Mesenchymal stem cell (in vitro differentiated cells and primary cell): ENCODE data around the gene SYT6.

Experiments used
- DNase-seq: peaks from one replicate; pipeline ENCODE4 v3.0.0-alpha.2; 2013
- H2AFZ ChIP-seq: one replicate; pipeline ENCODE4 v1.6.1; 2013; ENCODE audit warnings: low read depth, mild to moderate bottlenecking, control low read depth, inconsistent platforms, low read length, moderate library complexity
- H2AK5ac ChIP-seq: 2 replicates; pipeline ENCODE4 v1.6.1; 2013; ENCODE audit warnings: low read length, moderate library complexity, mild to moderate bottlenecking, inconsistent platforms; ENCODE audit not compliant: severe bottlenecking
- H2BK120ac ChIP-seq: one replicate; pipeline ENCODE4 v1.6.1; 2013; ENCODE audit warnings: low read depth, mild to moderate bottlenecking, inconsistent platforms, low read length, moderate library complexity
- H2BK12ac ChIP-seq, 2 experiments: one replicate each; pipeline ENCODE4 v1.6.1; 2013; ENCODE audit warnings: inconsistent platforms in 2 of 2, low read length in 2 of 2, mild to moderate bottlenecking in 2 of 2, moderate library complexity in 2 of 2, control low read depth in 1 of 2
- H2BK15ac ChIP-seq: one replicate; pipeline ENCODE4 v1.6.1; 2013; ENCODE audit warnings: mild to moderate bottlenecking, low read depth, inconsistent platforms; ENCODE audit not compliant: poor library complexity, severe bottlenecking
- H2BK5ac ChIP-seq: 2 replicates; pipeline ENCODE4 v1.6.1; 2013; ENCODE audit warnings: low read depth, mild to moderate bottlenecking, low read length, control low read depth, inconsistent platforms; ENCODE audit not compliant: poor library complexity, severe bottlenecking
- H3K14ac ChIP-seq, 2 experiments: one replicate each; pipeline ENCODE4 v1.6.1; 2013; ENCODE audit warnings: inconsistent platforms in 2 of 2, low read length in 2 of 2, control low read depth in 1 of 2, mild to moderate bottlenecking in 1 of 2, moderate library complexity in 1 of 2
- H3K18ac ChIP-seq, 2 experiments: one replicate each; pipeline ENCODE4 v1.6.1; 2013; ENCODE audit warnings: inconsistent platforms in 2 of 2, low read length in 2 of 2, control low read depth in 1 of 2, low read depth in 1 of 2, mild to moderate bottlenecking in 1 of 2
- H3K23ac ChIP-seq, 2 experiments: one replicate each; pipeline ENCODE4 v1.6.1; 2013; ENCODE audit warnings: inconsistent platforms in 2 of 2, low read length in 2 of 2, mild to moderate bottlenecking in 2 of 2, moderate library complexity in 2 of 2, control low read depth in 1 of 2
- H3K27ac ChIP-seq: 2 replicates; pipeline ENCODE4 v1.5.1; 2013; ENCODE audit warnings: mild to moderate bottlenecking, moderate library complexity, low read length, control low read depth, inconsistent platforms; ENCODE audit not compliant: poor library complexity, severe bottlenecking
- H3K27me3 ChIP-seq, 2 experiments: 2 replicates each; pipeline versions ENCODE4 v1.6.1 to v1.7.0; 2013; ENCODE audit warnings: low read length in 2 of 2, mild to moderate bottlenecking in 2 of 2, moderate library complexity in 2 of 2, control low read depth in 1 of 2, inconsistent platforms in 1 of 2; ENCODE audit not compliant: control insufficient read depth in 1 of 2, insufficient read depth in 1 of 2
- H3K36me3 ChIP-seq, 2 experiments: 2 replicates each; pipeline versions ENCODE4 v1.6.1 to v1.7.0; 2013; ENCODE audit warnings: low read length in 2 of 2, control low read depth in 1 of 2, inconsistent platforms in 1 of 2, low read depth in 1 of 2, mild to moderate bottlenecking in 1 of 2; ENCODE audit not compliant: insufficient read depth in 2 of 2, control insufficient read depth in 1 of 2
- H3K4ac ChIP-seq, 2 experiments: one replicate each; pipeline ENCODE4 v1.6.1; 2013; ENCODE audit warnings: inconsistent platforms in 2 of 2, low read length in 2 of 2, mild to moderate bottlenecking in 2 of 2, moderate library complexity in 2 of 2, control low read depth in 1 of 2, low read depth in 1 of 2
- H3K4me1 ChIP-seq: 2 replicates; pipeline ENCODE4 v1.6.1; 2013; ENCODE audit warnings: low read depth, low read length, control low read depth; ENCODE audit not compliant: control insufficient read depth, insufficient read depth
- H3K4me2 ChIP-seq: 2 replicates; pipeline ENCODE4 v1.6.1; 2013; ENCODE audit warnings: low read length, mild to moderate bottlenecking, inconsistent platforms; ENCODE audit not compliant: poor library complexity, severe bottlenecking
- H3K4me3 ChIP-seq, 2 experiments: 2 replicates each; pipeline versions ENCODE4 v1.5.1 to v1.7.0; 2013; ENCODE audit warnings: low read length in 2 of 2, mild to moderate bottlenecking in 2 of 2, control low read depth in 1 of 2, low read depth in 1 of 2; ENCODE audit not compliant: insufficient read depth in 1 of 2
- H3K79me1 ChIP-seq: replicated peaks from 2 replicates; pipeline ENCODE4 v1.6.1; 2013; ENCODE audit warnings: mild to moderate bottlenecking, control low read depth, low read length, inconsistent platforms; ENCODE audit not compliant: poor library complexity, severe bottlenecking
- H3K9ac ChIP-seq: 2 replicates; pipeline ENCODE4 v1.7.0; 2013; ENCODE audit warnings: mild to moderate bottlenecking, low read length, moderate library complexity
- H3K9me3 ChIP-seq: 2 replicates; pipeline ENCODE4 v1.7.0; 2013; ENCODE audit warnings: mild to moderate bottlenecking, low read length; ENCODE audit not compliant: control insufficient read depth
- H4K8ac ChIP-seq: one replicate; pipeline ENCODE4 v1.6.1; 2013; ENCODE audit warnings: inconsistent platforms, mild to moderate bottlenecking, low read length, moderate library complexity
- H4K91ac ChIP-seq: one replicate; pipeline ENCODE4 v1.6.1; 2013; ENCODE audit warnings: mild to moderate bottlenecking, low read length, inconsistent platforms
- WGBS: methylation state at CpG from one replicate; pipeline ENCODE4 v1.1.7; 2013; ENCODE audit warnings: mixed read lengths; 5-methylcytosine and 5-hydroxymethylcytosine counted together

Gene SYT6

DNA sequence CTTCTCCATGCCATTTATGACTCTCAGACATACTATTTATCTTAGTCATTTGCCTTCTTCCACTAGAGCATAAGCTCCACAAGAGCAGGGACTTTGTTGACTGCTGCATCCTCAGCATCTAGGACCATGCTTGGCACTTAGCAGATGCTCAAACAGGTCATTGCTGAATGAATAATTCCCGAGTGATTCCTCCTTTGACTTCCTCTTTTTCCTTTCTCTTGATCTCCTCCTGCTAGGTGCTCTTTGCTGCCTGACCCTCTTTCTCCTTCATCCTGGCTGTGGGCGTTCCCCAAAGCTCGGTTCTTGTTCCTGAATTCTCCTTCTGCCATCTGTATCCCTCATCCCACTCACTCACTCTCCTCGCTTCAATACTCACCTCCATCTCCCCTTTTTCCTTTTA, 23.5 kb downstream of the SYT6 start:
- no peak for DNase-seq
- 94% methylated on average over 3 of the region's 4 CpGs for WGBS

DNA sequence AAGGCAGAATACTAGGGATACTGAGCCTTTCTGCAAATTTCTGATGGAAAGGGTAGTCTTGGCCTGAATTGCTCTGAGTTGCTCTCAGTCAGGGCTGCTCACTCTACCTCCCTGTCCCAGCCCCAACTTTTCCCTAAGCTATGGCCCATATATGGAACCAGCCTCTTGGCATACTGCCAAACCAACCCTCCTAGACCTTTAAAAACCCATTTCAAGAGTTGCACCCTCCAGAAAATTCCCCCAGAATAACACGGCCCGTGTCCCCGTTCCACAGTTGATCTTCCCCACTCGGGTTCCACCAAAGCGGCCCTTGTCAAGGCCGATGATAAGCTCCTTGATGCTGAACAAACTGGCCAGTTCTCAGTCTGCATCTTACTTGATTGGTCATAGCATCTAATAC, 25.4 kb downstream of the SYT6 start:
- WGBS = 92% methylated on average over 6 of the region's 6 CpGs
- H2BK12ac ChIP-seq = no peak overlapping the region
- H4K91ac ChIP-seq = no peak overlapping the region
- no peak overlapping the region for H2BK120ac ChIP-seq
- no peaks in the 10 kb centered on the region for H3K9me3 ChIP-seq
- no peak overlapping the region for H3K14ac ChIP-seq
- DNase-seq = no peak
- H3K4ac ChIP-seq = no peak overlapping the region
- H3K27me3 ChIP-seq = peaks cover 14 to 19% of the 10 kb centered on the region in 2 experiments
- no peak overlapping the region for H4K8ac ChIP-seq
- H3K4me3 ChIP-seq = no peak overlapping the region
- no peaks in the 10 kb centered on the region for H3K36me3 ChIP-seq
- H2BK15ac ChIP-seq = no peak overlapping the region
- no peak overlapping the region for H2AFZ ChIP-seq
- H3K9ac ChIP-seq = no peak overlapping the region
- no peak overlapping the region for H3K27ac ChIP-seq
- H2BK5ac ChIP-seq = no peak overlapping the region
- no peak overlapping the region for H2AK5ac ChIP-seq
- H3K23ac ChIP-seq = no peak overlapping the region
- no peak overlapping the region for H3K4me2 ChIP-seq
- H3K79me1 ChIP-seq = no peaks in the 10 kb centered on the region
- no peak overlapping the region for H3K18ac ChIP-seq
- peaks cover 1% of the 10 kb centered on the region for H3K4me1 ChIP-seq

More for the DNA sequence above, 23.5 kb downstream of the SYT6 start:
- H3K79me1 ChIP-seq = no peaks in the 10 kb centered on the region
- H3K4me2 ChIP-seq = no peak overlapping the region
- no peak overlapping the region for H2AFZ ChIP-seq
- no peak overlapping the region for H3K9ac ChIP-seq
- no peak overlapping the region for H4K91ac ChIP-seq
- H3K4ac ChIP-seq = no peak overlapping the region
- no peak overlapping the region for H3K27ac ChIP-seq
- H3K23ac ChIP-seq = no peak overlapping the region
- H3K27me3 ChIP-seq = peaks cover 20 to 38% of the 10 kb centered on the region in 2 experiments
- no peak overlapping the region for H2BK15ac ChIP-seq
- no peaks in the 10 kb centered on the region for H3K36me3 ChIP-seq
- no peak overlapping the region for H2BK5ac ChIP-seq
- H3K4me3 ChIP-seq = no peak overlapping the region
- no peaks in the 10 kb centered on the region for H3K9me3 ChIP-seq
- H2BK12ac ChIP-seq = no peak overlapping the region
- no peak overlapping the region for H4K8ac ChIP-seq
- H2AK5ac ChIP-seq = no peak overlapping the region
- no peak overlapping the region for H2BK120ac ChIP-seq
- no peaks in the 10 kb centered on the region for H3K4me1 ChIP-seq
- no peak overlapping the region for H3K18ac ChIP-seq
- H3K14ac ChIP-seq = no peak overlapping the region

DNA sequence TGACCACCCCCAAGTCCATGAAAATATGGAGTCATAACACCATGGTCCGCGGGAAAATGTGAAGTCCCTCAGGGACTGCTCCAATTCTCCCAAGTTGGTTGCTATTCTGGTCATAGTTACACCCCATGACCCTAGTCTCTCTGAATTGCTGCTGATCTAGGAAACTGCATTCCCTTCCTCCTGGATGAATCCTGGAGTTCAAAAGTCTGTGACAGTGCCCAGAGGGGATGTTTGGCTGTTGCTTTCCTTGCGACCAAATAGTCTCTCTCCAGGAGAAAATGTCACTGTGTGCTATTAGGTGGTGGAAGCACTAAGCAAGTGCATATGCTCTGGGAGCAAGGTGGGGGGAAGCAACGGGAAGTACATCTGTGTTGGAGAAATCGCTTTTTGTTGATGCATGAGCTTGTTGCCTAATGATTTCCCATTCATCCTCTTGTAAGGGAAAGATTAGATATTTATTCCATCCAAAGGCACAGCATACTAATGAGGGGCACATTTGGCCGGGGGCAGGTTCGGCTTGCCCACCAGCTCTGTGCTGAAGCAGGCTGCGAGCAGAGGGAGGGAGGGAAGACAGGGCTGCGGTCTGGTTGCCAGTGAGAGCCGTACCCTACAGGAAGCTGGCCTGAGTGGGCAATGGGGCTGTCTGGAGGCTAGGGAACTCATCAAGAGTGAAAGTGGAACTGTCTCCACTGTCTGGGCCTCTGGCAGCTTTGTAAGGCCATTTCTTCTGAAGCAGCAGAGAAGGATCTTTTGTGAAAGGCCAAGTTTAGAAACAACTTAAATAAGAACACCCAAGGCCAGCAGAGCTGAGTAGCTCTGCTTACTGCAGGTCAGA, 27.2 kb downstream of the SYT6 start:
- no peak overlapping the region for H4K91ac ChIP-seq
- H3K4me2 ChIP-seq = no peak overlapping the region
- H3K9me3 ChIP-seq = no peaks in the 10 kb centered on the region
- H3K4me1 ChIP-seq = peaks cover 4% of the 10 kb centered on the region
- no peak for DNase-seq
- H3K27ac ChIP-seq = no peak overlapping the region
- H2BK12ac ChIP-seq = no peak overlapping the region
- H3K14ac ChIP-seq = no peak overlapping the region
- H3K4ac ChIP-seq = no peak overlapping the region
- H2BK120ac ChIP-seq = no peak overlapping the region
- H3K4me3 ChIP-seq = no peak overlapping the region
- 80% methylated on average over 9 of the region's 10 CpGs for WGBS
- H3K23ac ChIP-seq = no peak overlapping the region
- no peak overlapping the region for H2AFZ ChIP-seq
- no peak overlapping the region for H3K18ac ChIP-seq
- H4K8ac ChIP-seq = no peak overlapping the region
- H2AK5ac ChIP-seq = no peak overlapping the region
- H3K79me1 ChIP-seq = no peaks in the 10 kb centered on the region
- no peak overlapping the region for H2BK15ac ChIP-seq
- H2BK5ac ChIP-seq = no peak overlapping the region
- no peaks in the 10 kb centered on the region for H3K36me3 ChIP-seq
- peaks cover 7 to 13% of the 10 kb centered on the region in 2 experiments for H3K27me3 ChIP-seq
- H3K9ac ChIP-seq = no peak overlapping the region

DNA sequence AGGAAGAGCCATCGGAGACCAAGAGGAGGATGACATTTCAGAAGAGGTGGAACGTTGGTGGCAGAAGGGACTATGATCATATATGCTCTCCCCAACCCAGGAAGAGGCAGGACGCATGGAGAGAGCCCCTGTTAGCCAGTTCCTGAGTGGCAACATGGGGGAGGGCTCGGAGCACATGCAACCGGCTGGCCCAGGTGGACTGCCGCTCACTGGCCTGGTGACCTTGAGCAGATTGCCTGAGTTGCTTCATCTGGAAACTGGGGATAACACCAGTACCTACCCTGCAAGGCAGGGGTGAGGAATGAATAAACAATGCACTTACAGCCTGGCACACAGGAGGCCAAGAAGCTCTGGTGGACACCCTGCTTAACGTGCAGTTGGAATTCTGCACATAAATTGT, 29.0 kb downstream of the SYT6 start:
- Histone ChIP-seq H4K91ac (no peak overlapping the region), H3K27ac (no peak overlapping the region), H4K8ac (no peak overlapping the region), H2BK120ac (no peak overlapping the region), H3K27me3 (peaks cover 3 to 4% of the 10 kb centered on the region in 2 experiments), H2BK15ac (no peak overlapping the region), H2BK12ac (no peak overlapping the region), H2AK5ac (no peak overlapping the region), H3K79me1 (no peaks in the 10 kb centered on the region), H3K14ac (no peak overlapping the region), H3K4ac (no peak overlapping the region), H2AFZ (no peak overlapping the region), H3K4me1 (peaks cover 4% of the 10 kb centered on the region), H3K4me3 (no peak overlapping the region), H3K23ac (no peak overlapping the region), H3K18ac (no peak overlapping the region), H3K9ac (no peak overlapping the region), H3K9me3 (no peaks in the 10 kb centered on the region), H3K4me2 (no peak overlapping the region), H3K36me3 (no peaks in the 10 kb centered on the region), H2BK5ac (no peak overlapping the region)
- 88% methylated on average over 7 of the region's 7 CpGs for WGBS
- DNase-seq = no peak
